ENCODE data around the gene TNFAIP1.

Gene TNFAIP1

GRCh38 chr17:28345419-28346198 lies 10.0 kb downstream of the TNFAIP1 start:
- H3K4me3 ChIP-seq (ENCODE audit: low read depth, low read length): no peak overlapping the region
- TF ChIP-seq CTCF (IDR thresholded peaks at IDR 0.05; ENCODE audit: low read depth, low read length, missing control alignments): no peak
- no peak for DNase-seq (ENCODE audit: low read depth)
- in situ Hi-C loops (cut with HindIII; ENCODE audit: low sequenced_read_pairs): no loop called here

GRCh38 chr17:28346199-28346580 lies 10.6 kb downstream of the TNFAIP1 start:
- in situ Hi-C loops (cut with HindIII; ENCODE audit: low sequenced_read_pairs): no loop called here
- H3K4me3 ChIP-seq (ENCODE audit: low read depth, low read length): no peak overlapping the region

GRCh38 chr17:28346746-28347246 lies 11.2 kb downstream of the TNFAIP1 start:
- TF ChIP-seq CTCF (IDR thresholded peaks at IDR 0.05; ENCODE audit: low read depth, low read length, missing control alignments): peak; percentile 29
- in situ Hi-C loops (cut with HindIII; ENCODE audit: low sequenced_read_pairs): no loop called here
- DNase-seq (ENCODE audit: low read depth): no peak
- H3K4me3 ChIP-seq (ENCODE audit: low read depth, low read length): no peak overlapping the region

More at GRCh38 chr17:28346199-28346580, 10.6 kb downstream of the TNFAIP1 start:
- TF ChIP-seq CTCF (IDR thresholded peaks at IDR 0.05; ENCODE audit: low read depth, low read length, missing control alignments): no peak
- peak; percentile 79 for DNase-seq (ENCODE audit: low read depth)

GRCh38 chr17:28347261-28347891 lies 11.8 kb downstream of the TNFAIP1 start:
- in situ Hi-C loops (cut with HindIII; ENCODE audit: low sequenced_read_pairs): no loop called here
- peak; percentile 94 for DNase-seq (ENCODE audit: low read depth)
- H3K4me3 ChIP-seq (ENCODE audit: low read depth, low read length): no peak overlapping the region
- TF ChIP-seq CTCF (IDR thresholded peaks at IDR 0.05; ENCODE audit: low read depth, low read length, missing control alignments): no peak

GRCh38 chr17:28348979-28349378 lies 13.4 kb downstream of the TNFAIP1 start:
- H3K4me3 ChIP-seq (ENCODE audit: low read depth, low read length): no peak overlapping the region
- TF ChIP-seq CTCF (IDR thresholded peaks at IDR 0.05; ENCODE audit: low read depth, low read length, missing control alignments): no peak
- DNase-seq (ENCODE audit: low read depth): no peak
- in situ Hi-C loops (cut with HindIII; ENCODE audit: low sequenced_read_pairs): no loop called here

- no peak for TF ChIP-seq CTCF (IDR thresholded peaks at IDR 0.05; ENCODE audit: low read depth, low read length, missing control alignments)
- in situ Hi-C loops (cut with HindIII; ENCODE audit: low sequenced_read_pairs): no loop called here
- H3K4me3 ChIP-seq (ENCODE audit: low read depth, low read length): no peak overlapping the region
- no peak for DNase-seq (ENCODE audit: low read depth)
Observed at GRCh38 chr17:28350271-28350670, 14.7 kb downstream of the TNFAIP1 start.

Data from astrocyte of the cerebellum (primary cell).